Erythroblast (primary cell): ENCODE data around the gene HEPN1.

Experiments used
- GATA1 ChIP-seq: IDR thresholded peaks from 2 replicates; pipeline ENCODE4 v1.6.1; 2011; ENCODE audit warnings: low read depth, mild to moderate bottlenecking, control low read depth, low read length, moderate library complexity
- POLR2A ChIP-seq: IDR thresholded peaks from 2 replicates; pipeline ENCODE4 v1.6.1; 2011; ENCODE audit warnings: mild to moderate bottlenecking, low read length

DNA sequence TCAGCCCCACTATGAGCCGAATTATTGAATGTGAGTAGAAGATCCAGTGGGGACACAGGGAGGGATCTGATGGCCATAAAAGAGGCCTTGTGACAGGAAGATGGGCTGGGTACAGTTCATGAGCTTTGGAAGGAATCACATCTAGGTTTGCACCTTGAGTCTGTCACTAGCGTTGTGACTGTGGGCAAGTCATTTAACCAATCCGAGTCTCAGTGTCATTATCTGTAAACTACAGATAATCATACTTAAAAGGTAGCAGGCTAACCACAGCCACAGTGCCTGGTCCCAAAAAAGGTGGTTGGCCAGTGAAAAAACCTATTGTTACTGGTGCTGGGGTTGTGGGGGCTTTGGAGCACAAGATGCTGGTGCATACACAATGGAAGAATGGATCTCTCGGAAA lies 3.8 kb downstream of the HEPN1 start:
- TF ChIP-seq POLR2A, result no peak
- no peak for TF ChIP-seq GATA1
